GM21423 (cell line): ENCODE data around the gene CHST8.

Source experiments
- ATAC-seq: cut with Tn5 transposase; IDR thresholded peaks from one replicate; pipeline ENCODE4 v1.9.1; 2021; ENCODE audit warnings: mild to moderate bottlenecking, moderate library complexity; ENCODE audit not compliant: unreplicated experiment

The CHST8 gene

DNA sequence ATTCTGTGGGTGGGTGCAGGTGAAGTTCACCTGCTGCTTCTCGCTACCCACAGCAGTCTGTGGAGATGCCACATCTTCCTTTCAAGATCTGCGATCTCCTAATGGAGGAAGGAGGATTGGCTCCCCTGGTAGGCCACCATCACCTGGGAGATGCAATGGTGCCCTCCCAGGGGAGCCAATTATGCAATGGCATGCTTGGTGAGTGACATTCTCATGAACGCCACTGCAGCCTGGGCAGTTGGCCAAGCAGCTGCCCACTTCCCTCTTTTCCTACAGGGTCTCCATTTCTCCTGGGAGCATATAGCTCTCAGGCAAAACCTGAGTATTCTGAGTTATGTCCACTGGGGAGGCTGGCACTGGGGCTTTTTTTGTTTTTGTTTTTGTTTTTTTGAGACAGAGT is 91.4 kb downstream of the CHST8 start:
- ATAC-seq: no peak

- no peak for ATAC-seq
Observed at GRCh38 chr19:33714149-33714548, 92.4 kb downstream of the CHST8 start.

GRCh38 chr19:33715462-33715861 is 93.7 kb downstream of the CHST8 start:
- ATAC-seq: no peak

- ATAC-seq: no peak
Observed at GRCh38 chr19:33717878-33718277, 96.1 kb downstream of the CHST8 start.

DNA sequence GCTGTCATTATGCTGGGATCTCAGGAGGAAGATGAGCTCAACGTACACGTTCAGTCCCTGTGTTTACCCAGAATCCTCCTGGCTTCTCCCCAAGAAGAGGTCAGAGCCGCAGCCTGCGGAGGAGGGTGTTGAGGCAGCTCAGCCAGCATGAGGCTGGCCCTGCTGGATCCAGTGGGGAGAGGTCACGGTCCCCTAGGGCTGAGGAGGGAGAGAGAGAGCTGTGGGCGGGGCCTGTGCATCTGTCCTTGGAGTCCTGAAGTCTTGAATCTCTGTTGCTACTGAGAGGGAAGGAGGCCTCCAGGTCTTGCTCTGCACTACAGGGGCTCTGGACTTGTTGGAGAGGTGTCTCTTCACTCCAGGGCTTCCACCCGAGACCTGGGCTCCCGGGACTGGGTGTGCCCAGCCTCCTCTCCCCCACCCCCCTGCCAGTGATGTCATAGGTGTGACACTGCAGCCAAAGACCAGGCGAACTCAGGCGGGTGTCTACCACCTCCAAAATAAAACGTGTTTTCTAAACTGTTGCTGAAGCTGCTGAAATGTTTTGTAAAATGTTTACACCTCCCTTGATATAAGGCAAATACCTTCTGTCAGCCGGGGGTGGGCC is 97.0 kb downstream of the CHST8 start:
- no peak for ATAC-seq

GRCh38 chr19:33719366-33720154 is 97.8 kb downstream of the CHST8 start:
- ATAC-seq: no peak

DNA sequence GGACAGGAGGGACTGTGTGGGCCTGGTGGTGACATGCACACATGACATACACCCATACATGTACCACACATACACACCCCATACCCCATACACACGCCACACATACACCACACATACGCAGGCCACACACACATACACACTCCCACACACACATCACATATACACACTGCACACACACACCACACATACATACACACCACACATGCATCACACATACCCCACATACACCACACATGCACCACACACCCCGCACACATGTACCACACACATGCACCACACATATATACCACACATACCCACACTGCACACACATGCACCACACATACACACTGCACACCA is 98.4 kb downstream of the CHST8 start:
- ATAC-seq: no peak

DNA sequence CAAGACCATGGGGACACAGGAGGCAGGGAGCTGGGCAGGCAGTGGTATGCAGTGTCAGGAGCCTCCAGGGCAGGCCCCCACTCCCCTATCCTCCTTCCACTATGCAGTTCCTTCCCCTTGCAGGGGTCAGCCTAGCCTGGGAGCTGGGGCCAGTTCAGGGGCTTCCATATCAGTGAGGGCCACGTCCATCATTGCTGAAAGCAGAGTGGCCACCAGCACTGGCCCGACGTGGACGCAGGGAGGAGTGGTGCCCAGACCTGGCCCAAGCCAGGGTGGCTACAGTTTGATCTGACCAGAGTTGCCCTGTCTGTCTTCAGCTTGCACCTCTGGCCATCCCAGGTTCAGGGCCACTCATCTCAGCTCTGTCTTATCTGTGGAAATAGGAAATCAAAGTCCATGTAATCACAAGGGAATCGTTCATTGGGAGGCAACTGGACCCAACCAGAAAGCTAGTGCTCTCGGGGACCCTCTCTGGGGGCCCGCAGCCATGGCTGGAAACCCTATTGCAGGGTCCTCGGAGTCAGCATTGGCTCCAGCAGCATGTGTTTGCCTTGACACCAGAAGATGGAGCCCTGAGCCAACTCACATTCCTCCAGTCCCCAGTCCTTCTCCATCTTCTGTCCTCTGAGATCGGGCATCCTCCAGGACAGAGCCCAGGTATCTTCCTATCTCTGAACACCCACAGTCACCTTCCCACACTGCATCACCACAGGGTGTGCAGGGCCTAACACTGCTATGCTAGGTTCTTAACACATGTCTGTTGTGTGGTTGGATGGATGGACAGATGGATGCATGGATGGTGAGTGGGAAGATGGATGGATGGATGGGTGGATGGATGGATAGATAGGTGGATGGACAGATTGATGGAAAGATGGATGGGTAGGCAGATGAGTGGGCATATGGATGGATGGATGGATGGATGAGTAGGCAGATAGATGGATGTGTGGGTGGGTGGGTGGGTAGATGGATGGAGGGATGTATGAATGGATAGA is 99.2 kb downstream of the CHST8 start:
- no peak for ATAC-seq

DNA sequence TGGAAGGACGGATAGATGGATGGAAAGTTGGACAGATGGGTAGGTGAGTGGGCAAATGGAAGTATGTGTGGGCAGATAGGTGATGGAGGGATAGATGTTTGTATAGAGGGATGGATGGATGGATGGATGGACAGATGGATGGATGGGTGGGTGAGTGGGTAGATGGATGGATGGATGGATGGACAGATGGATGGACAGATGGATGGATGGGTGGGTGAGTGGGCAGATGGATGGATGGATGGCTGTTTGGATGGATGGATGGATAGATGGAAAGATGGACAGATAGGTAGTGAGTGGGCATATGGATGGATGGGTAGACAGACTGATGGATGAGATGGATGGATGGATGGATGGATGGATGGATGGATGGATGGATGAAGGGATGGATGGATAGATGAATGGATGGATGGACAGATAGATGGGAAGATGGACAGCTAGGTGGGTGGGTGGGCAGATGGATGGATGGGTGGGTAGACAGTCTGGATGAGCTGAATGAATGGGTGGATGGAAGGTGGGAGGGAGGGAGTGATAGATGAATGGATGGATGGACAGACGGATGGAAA is 100.1 kb downstream of the CHST8 start:
- no peak for ATAC-seq

DNA sequence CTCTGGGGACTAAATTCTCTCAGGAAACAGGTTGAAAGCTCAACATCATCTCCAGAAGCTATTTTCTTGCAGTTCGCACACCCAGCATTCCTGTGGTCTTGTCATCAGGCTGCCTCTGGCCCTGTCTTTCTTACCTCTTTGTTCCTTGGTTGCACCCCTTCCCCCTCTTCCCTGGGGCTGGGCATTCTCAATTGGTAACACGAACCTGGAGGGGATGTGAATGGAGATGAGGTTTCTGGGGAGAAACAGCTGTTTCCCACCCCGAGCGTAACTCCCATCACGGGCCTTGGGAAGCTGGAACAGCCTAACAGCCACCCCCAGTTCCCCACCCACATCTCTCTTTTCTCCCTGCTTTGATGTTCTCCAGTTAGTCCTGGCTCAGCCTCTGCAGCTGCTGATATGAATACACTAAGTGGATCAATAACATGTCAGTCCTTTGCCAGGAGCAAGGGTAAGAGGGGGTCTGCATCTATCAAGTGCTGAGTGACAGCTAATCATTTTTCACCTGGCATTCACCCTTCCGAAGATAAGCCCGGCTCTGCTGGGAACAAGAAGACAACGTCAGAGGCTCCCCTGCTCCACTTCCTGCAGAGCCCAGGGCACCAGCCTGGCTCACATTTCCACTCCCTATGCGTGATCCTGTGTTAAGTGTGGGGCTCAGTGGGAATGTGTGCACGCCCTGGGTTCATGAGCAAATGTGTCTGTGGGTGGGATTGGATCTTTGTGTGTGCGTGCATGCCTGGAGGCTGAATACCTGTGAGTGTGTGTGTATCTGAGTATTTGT is 100.9 kb downstream of the CHST8 start:
- no peak for ATAC-seq

DNA sequence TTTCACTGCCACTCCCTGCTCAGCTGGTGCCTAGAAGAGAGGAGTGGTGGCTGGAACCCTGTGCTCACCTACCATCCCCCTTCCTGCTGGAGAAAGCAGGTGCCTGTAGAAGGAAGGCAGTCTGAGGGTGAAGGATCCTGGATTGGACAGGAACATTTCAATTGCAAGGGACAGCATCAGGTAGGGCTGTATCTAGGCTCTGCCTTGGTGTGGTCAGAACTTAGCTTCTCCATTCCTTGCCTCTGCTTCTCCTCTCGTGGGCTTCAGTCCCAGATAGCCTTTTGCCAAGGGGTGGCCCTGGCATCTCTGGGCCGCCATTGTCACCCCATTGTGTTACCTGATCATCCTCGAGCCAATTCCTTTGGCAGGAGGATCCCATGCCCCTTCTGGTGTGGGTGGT is 101.8 kb downstream of the CHST8 start:
- no peak for ATAC-seq

- ATAC-seq: no peak
Observed at GRCh38 chr19:33724021-33724720, 102.4 kb downstream of the CHST8 start.

DNA sequence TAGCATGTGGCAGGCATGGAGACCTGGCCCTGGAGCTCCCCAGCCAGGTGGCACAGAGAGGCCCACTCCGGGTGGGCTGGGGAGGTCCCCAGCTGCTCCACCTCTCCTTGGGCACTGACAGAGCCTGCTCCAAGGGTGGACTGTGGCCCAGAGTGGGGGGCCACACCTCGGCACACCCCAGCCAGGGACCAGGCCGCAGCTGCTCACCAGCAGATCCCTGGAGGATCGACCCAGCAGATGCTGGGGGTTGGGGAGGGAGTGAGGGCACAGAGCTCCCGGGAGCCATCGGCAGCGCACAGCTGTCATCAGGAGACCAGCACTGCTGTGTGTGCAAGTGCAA is 102.9 kb downstream of the CHST8 start:
- no peak for ATAC-seq

- no peak for ATAC-seq
Observed at GRCh38 chr19:33725567-33725966, 103.8 kb downstream of the CHST8 start.

- ATAC-seq: no peak
Observed at GRCh38 chr19:33726756-33727155, 105.0 kb downstream of the CHST8 start.

- no peak for ATAC-seq
Observed at GRCh38 chr19:33727331-33727998, 105.7 kb downstream of the CHST8 start.

GRCh38 chr19:33728141-33728540 is 106.4 kb downstream of the CHST8 start:
- no peak for ATAC-seq

- no peak for ATAC-seq
Observed at GRCh38 chr19:33730858-33731607, 109.3 kb downstream of the CHST8 start.

DNA sequence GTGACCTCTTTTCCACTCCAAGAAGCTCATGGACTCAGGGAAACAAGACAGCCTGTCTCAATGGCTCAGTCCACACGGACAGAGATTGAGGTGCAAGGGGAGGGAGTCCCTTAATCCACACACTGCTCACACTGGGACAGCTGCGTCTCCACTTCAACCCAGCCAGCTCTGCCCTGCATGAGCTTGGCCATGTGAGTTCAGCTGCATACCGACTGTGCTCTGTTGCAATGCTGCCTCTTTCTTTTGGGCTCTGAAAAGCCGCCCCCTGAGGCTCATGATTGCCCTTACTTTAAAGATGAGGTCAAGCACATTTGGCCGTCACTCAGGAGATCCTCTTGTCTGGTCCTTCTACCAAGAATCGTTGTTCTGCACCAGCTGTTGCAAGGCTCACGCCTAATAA is 110.1 kb downstream of the CHST8 start:
- ATAC-seq: no peak
